Muscle of arm (tissue), 12 donors: Measurements from ENCODE around the gene RUNDC3A. TPM values are rescaled to one million over a fixed set of nuclear protein-coding genes. Genes with fewer than 3 reads are reported as not detected.
"Not testable (repeated sequence)": the region's sequence is repeated elsewhere in the genome, so short reads cannot be mapped to it uniquely, and the experiment has no call there.

Source experiments
- DNase-seq: peaks from one replicate; pipeline ENCODE4 v3.0.0-alpha.2; 2013
- polyA plus RNA-seq, 12 donors: library from polyadenylated mRNA; unstranded; fragments of 120-200 nt; gene quantifications; one replicate each; pipeline ENCODE4 v1.2.1, GENCODE V29; 2013; ENCODE audit not compliant: insufficient read length in 12 of 12

RUNDC3A gene
- polyA plus RNA-seq, 12 donors, result 0.72 to 14.2 (median 1.7) TPM; not detected in 2

DNA sequence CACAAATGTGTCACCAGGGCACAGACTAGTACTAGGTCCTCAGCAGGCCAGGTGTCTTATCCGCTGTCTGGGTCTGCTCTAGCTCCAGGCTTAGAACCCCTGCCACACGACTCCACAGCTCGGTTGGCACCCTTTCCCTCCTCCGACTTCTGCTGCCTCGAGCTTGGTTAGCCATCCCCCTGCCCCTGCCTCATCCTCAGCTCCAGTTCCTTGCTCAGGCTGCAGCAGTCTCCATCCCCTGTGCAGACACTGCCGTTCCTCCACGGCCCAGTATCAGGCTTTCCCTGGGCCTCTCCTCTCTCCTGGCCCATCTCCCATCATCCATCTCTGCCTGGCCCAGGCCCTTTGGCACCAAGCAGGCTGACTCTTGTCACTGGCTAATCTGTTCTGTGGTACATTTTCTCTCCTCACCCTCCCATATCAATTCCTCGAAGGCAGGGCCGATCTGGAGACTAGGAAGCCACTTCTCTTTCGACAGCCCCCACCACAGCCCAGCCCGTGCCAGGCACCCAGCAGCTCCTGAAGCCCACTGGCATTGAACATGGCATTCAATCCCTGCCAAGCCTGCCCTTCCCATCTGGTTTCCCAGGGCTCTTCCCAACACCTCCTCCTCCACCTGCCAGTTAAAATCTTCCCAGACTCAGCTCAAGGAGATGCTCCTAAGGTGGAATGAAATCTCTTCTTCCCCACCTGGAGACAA lies 35.3 kb downstream of the RUNDC3A start:
- no peak for DNase-seq

- DNase-seq, result peak; percentile 98
Measured at GRCh38 chr17:44344939-44345453, 36.6 kb downstream of the RUNDC3A start, which contains the start of gene GRN. GRN (plus strand) TSS chr17:44345302; CDS start chr17:44349165, 3,863 bp downstream.

- no peak for DNase-seq
Measured at GRCh38 chr17:44345454-44346026, 37.1 kb downstream of the RUNDC3A start.

DNA sequence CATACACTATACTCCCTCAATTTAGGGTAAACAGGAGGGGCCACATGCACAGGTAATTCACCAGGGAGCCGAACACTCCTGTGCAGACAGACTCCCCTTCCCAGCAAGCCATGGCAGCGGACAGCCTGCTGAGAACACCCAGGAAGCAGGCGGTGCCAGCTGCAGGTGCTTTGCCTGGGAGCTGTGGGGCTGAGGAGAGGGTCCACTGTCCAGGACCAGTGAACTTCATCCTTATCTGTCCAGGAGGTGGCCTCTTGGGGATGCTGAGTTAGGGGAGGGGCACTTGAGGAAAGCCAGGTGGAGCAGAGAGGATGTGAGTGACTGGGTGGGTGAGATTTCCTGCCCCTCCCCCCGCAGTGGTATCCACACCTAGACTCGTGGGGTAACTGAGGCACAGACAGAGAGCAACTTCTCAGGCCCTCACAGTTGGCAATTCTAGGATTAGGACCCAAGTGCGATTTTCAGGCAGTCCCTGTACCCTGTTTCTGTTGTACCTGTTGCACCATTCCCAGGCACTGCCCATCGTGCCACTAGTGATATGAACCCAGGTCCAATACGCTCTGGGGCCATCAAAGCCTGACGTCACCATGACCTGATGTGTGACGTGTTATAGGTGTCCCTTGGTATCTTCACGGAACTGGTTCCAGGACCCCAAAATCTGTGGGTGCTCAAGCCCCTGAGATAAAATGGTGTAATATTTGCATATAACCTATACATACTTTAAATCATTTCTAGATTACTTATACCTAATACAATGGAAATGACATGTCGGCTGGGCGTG lies 37.9 kb downstream of the RUNDC3A start:
- no peak for DNase-seq

DNA sequence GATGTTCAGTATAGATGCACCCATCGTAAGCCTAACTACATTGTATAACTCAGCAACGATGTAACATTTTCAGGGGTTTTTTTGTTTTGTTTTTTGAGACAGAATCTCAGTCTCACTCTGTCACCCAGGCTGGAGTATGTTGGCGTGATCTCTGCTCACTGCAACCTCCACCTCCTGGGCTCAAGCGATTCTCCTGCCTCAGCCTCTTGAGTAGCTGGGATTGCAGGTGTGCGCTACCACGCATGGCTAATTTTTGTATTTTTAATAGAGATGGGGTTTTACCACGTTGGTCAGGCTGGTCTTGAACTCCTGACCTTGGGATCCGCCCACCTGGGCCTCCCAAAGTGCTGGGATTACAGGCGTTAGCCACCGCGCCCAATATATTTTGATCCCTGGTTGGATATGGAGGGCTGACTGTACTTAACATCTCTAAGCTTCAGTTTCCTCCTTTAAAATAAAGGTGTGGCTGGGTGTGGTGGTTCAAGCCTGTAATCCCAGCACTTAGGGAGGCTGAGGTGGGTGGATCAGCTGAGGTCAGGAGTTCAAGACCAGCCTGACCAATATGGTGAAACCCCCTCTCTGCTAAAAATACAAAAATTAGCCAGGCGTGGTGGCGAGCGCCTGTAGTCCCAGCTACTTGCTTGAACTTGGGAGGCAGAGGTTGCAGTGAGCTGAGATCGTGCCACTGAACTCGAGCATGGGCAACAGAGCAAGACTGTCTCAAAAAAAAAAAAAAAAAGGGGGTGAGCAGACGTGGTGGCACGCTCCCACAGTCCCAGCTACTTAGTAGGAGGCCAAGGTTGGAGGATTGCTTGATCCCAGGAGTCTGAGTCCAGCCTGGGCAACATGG lies 39.0 kb downstream of the RUNDC3A start:
- not testable (repeated sequence) for DNase-seq

GRCh38 chr17:44348234-44348987 lies 40.0 kb downstream of the RUNDC3A start:
- no peak for DNase-seq

GRCh38 chr17:44348988-44349364 lies 40.6 kb downstream of the RUNDC3A start:
- DNase-seq, result no peak

- DNase-seq, result no peak
Measured at GRCh38 chr17:44349553-44350070, 41.2 kb downstream of the RUNDC3A start.

DNA sequence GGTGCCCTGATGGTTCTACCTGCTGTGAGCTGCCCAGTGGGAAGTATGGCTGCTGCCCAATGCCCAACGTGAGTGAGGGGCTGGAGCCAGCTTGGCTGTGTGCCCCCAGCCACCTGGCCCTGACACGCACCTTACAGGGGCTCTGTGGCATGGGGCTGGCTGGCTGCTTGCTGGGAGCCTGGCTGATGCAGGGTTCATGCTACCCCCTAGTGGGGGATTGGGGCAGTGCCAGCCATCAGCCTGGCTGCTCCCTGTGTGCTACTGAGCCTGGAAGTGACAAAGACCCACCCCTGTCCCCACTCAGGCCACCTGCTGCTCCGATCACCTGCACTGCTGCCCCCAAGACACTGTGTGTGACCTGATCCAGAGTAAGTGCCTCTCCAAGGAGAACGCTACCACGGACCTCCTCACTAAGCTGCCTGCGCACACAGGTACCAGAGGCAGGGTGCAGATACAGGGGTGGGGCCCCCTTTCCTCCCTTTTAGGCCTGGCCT lies 42.4 kb downstream of the RUNDC3A start:
- DNase-seq, result no peak

DNA sequence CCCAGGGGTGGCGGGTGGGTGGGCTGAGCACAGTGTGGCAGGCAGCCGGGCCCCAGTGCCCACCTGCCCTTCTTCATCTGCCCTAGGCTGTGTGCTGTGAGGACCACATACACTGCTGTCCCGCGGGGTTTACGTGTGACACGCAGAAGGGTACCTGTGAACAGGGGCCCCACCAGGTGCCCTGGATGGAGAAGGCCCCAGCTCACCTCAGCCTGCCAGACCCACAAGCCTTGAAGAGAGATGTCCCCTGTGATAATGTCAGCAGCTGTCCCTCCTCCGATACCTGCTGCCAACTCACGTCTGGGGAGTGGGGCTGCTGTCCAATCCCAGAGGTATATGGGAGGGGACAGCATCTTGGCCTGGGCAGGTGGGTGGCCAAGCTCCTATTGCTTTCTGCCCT lies 43.1 kb downstream of the RUNDC3A start:
- DNase-seq, result no peak

GRCh38 chr17:44351961-44352827 lies 43.8 kb downstream of the RUNDC3A start:
- no peak for DNase-seq

- no peak for DNase-seq
Measured at GRCh38 chr17:44352828-44353671, 44.6 kb downstream of the RUNDC3A start.

- no peak for DNase-seq
Measured at GRCh38 chr17:44353672-44354331, 45.4 kb downstream of the RUNDC3A start.

GRCh38 chr17:44354582-44355561 lies 46.5 kb downstream of the RUNDC3A start:
- no peak for DNase-seq

GRCh38 chr17:44355642-44356099 lies 47.3 kb downstream of the RUNDC3A start:
- no peak for DNase-seq

DNA sequence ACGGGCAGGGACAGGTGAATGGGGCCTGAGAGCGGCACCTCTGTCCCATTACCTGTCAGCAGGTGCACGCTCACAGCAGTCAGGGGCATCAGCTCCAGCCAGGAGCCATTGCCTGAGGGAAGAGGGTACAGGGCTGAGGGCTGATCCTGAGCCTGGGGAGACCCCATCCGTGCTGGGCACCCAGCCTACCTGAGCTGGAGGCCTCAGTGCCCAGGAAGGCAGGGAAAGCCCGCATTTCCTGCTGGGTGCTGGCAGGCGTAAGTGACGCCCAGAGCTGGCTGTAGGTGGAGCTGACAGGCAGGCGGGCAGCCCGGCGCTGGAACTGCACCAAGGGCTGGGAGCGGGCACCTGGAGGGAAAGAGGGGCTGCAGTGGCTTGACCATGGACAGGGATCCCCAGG lies 47.8 kb downstream of the RUNDC3A start:
- DNase-seq, result no peak
